Head of caudate nucleus (tissue), 42 donors: Measurements from ENCODE around the gene DUSP22.
"Not testable (repeated sequence)": the region's sequence is repeated elsewhere in the genome, so short reads cannot be mapped to it uniquely, and the experiment has no call there.

ENCODE experiments used
- DNase-seq, 42 donors: peaks; one replicate each; pipeline versions ENCODE4 v3.0.0 to v3.0.0-alpha.2; 2020 to 2021; ENCODE audit warnings: mixed read lengths in 7 of 42
- intact Hi-C: fragments of 100-400 bp; cut with DNase I; formaldehyde crosslinking; loops from one replicate; pipeline ENCODE4 v1.15.0; 2022

Gene DUSP22

DNA sequence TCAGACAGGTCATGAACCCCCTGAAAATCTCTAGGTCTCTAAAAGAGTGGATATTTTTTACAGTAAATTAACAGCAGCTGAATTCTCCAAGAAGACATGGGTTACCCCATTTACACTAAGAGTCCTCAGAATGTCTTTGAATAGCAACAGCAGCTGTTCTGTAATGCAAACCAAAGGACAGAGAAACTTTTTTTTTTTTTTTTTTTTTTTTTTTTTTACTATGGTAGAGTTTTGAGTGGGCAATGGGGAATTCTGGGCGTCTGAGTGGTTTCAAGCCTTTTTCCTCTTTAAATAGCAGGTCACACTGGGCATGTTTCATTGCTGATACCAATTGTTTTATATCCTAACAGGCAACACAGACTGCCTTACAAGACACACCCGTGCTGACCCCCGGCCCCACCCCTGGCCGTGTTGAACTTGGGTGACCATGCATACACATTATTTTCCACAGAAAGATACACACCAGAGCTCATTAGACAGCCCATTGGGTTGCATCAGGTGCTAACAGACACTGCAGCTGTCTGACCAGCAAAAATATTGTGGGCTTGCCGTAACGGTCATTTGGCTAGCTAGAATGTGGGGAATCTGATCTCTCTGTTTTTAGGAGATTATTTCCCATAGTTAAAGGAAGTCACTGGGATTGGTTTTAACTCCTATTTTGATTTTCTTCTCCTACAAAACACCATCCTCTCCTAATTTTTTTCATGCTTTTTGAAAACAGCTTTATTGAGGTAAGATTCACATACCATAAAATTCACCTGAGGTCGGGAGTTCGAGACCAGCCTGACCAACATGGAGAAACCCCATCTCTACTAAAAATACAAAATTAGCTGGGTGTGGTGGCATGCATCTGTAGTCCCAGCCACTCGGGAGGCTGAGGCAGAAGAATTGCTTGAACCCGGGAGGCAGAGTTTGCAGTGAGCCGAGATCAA is 72.6 kb downstream of the DUSP22 start:
- DNase-seq, result no peak
- intact Hi-C loops, result no loop called here

DNA sequence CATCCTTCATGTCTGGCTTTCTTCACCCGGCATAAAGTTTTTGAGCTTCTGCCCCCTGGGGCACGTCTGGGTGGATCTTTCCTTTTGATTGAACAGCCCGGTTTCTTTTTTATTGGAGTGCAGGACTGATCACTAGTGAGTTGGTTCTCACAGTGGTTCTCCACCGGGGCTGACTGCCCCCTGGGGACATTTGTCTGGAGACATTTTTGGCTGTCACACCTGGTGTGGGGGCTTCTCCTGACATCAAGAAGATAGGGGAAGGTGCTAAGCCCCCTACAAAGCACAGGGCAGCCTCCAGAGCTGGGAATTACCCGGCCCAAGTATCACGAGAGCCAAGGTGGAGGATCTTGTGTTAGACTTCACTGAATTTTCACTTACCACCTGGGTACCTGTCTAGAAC is 73.5 kb downstream of the DUSP22 start:
- DNase-seq, result no peak
- intact Hi-C loops, result no loop called here

DNA sequence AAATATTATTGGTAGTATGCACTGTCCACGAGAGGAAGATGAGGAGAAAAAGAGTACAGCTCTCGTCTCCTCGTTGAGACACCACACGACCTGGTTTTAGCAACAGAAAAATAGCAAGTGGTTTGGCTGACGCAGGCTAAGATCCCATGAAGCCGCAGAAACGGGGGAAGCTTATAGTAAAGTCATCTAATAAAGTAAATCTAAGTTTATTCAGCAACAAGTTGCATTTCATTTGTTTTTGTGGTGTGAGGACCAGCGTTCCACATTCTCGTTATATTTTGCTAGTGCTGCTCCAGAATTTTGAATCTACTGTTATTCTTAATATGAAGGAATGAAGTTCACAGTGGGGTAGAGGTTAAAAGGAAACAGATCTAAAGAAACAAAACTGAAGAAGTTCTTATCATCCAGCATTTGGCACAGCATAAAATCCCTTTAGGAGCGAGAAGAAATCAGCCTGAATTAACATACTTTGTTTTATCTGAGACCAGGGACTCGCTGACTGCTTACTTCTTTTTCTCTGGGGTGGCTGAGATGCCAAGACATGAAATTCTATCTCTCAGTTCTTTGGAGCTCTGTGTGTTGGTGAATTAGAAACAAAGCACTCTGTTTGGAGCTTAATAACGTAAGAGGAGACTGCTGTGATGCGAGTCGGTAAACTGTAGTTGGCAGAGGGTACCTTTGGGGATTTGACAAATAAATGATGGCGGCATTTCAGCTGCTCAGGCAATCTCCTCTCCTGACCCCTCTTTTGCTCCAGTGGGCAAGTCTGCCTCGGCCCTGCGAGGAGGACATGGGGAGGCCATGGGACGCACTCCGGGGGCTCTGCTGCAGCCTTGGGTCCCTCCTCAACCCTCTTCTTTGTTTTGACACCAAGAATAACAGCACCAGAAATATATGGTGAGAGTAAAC is 74.4 kb downstream of the DUSP22 start:
- intact Hi-C loops, result no loop called here
- no peak for DNase-seq

- intact Hi-C loops, result no loop called here
- DNase-seq, result no peak
Observed at GRCh38 chr6:367298-367794, 75.1 kb downstream of the DUSP22 start.

DNA sequence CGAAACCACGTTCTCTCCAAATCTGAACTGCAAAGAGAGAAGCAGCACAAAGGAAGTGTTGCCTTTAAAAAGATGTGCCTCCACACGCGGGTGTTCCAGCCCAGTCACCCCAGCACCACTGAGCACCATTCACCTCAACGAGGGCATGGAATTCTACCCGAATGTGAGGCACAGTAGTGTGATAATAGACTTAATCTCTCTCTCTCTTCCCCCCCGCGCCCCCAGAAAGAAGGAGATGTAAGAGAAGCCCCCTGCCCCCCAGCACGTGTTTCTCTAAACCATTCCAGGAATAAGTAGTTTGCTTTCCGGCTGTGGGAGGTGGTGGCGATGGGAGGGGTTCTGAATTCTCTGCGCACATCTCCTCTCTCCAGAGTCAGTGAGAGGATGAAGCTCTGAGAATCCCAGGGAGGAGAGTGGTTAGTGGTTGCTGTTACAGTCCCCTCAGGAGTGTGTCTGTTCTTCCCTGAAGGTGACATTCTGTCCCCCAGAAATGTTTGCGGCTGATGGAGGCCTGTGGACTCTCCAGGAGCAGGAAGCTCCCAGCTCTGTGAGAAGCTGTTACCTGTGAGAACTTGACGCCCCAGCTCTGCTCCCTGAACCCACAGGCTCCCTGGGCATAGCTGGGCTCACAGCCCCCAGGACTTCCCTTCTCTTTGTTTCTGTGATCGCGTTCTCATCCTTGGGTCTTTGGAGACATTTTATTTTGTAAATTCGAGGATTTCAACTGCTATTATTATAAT is 75.8 kb downstream of the DUSP22 start:
- DNase-seq, result no peak
- intact Hi-C loops, result no loop called here

GRCh38 chr6:369559-370431 is 77.5 kb downstream of the DUSP22 start:
- no peak for DNase-seq
- intact Hi-C loops, result no loop called here

DNA sequence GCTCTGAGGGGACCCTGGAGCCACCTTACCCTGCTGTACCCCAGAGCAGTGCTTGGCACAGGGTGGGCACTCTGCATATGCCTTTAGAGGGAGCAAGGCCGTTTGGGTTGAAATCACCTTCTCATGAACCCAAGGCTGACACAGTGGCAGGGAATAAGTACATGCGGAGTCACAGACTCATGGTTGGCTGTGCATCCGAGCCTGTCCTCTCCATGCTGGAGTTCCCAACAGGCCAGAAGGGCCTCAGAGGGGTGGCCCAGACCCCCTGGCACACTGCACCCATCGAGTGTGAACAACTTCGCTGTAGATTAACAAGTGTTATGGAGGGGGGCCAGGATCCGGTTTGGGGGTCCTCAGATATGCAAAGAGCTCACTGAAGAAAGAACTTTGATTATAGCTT is 78.3 kb downstream of the DUSP22 start:
- intact Hi-C loops, result no loop called here
- DNase-seq, result no peak

DNA sequence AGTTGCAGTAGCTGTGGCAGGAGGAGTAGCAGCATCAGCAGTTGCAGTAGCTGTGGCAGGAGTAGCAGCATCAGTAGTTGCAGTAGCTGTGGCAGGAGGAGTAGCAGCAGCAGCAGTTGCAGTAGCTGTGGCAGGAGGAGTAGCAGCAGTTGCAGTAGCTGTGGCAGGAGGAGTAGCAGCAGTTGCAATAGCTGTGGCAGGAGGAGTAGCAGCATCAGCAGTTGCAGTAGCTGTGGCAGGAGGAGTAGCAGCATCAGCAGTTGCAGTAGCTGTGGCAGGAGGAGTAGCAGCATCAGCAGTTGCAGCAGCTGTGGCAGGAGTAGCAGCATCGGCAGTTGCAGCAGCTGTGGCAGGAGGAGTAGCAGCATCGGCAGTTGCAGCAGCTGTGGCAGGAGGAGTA is 79.6 kb downstream of the DUSP22 start:
- DNase-seq, intact Hi-C loops: not testable (repeated sequence)

DNA sequence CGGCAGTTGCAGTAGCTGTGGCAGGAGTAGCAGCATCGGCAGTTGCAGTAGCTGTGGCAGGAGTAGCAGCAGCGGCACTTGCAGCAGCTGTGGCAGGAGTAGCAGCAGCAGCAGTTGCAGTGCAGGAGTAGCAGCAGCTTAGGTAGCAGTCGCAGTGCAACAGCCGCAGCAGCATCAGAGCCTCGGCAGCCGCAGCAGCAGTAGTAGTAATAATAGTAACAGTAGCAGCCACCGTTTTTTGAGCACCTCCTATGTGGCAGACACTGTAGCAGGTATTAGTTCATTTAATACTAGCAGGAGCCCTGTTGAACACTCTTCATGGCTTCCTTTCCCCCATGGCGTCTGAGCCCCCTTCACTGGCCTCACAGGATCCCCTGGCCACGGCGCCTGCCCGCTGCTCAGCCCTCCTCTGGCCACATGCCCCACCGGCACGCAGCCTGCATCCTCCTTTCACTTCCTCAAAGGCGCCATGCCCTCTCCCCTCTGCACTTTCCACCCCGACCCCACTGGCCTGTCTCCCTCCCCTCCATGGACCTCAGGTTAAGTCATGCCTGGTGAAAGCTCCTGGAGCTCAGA is 80.1 kb downstream of the DUSP22 start:
- DNase-seq, result peak in 3 of 42 donors; percentile 33 to 60 (median 37)
- intact Hi-C loops, result no loop called here

DNA sequence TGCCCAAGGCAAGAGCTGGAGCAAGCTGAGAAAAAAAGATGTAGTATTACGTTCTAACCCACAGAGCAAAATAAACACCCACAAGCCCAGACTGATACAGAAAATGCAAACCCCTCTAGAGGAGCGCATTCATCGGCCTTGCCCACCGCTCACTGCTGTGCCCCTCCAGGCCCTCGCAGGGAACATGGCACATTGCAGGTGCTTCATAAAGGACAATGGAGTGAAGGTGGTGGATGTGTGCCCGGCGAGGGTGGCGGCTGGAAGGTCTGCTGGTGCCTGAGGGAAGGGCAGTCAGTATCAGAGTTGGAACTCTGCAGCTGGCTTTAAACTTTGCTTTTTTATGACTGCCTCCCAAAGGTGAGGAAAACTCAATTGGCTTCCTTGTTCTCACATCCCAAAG is 80.7 kb downstream of the DUSP22 start:
- DNase-seq, result peak in 1 of 42 donors; percentile 19
- intact Hi-C loops, result no loop called here

- peak in 4 of 42 donors; percentile 12 to 30 (median 24) for DNase-seq
- intact Hi-C loops, result no loop called here
Observed at GRCh38 chr6:373773-374724, 81.8 kb downstream of the DUSP22 start.

DNA sequence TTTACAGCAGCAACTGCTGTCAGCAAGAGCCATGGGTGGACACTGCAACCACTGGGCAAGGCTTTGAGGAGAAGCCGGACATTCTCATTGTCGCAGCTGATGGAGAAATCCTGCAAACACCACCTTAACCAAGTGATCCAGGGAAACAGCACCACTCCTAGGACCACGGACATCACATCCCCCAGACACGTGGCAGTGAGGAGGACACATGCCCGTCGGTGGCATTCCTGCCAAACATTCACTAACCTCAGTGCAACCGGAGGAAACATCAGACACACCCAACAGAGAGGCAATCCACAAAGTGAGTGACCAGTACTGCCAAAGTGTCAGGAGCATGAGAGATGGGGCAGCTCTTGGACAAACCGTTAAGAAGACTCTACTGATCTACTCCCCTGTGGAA is 82.7 kb downstream of the DUSP22 start:
- intact Hi-C loops, result no loop called here
- DNase-seq, result peak in 2 of 42 donors; percentile 10

GRCh38 chr6:376827-377640 is 84.7 kb downstream of the DUSP22 start:
- peak in 2 of 42 donors; percentile 5 to 12 for DNase-seq
- intact Hi-C loops, result no loop called here

DNA sequence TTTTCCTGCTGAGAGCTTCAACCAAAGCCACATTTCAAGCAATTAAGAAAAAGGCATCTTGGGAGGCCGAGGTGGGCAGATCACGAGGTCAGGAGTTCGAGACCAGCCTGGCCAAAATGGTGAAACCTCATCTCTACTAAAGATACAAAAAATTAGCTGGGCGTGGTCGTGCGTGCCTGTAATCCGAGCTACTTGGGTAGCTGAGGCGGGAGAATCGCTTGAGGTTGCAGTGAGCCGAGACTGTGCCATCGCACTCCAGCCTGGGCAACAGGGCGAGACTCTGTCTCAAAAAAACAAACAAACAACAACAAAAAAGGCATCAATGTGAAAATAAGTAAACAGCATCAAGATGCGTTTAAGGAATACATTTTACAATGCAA is 85.3 kb downstream of the DUSP22 start:
- DNase-seq, result peak in 2 of 42 donors; percentile 13 to 26
- intact Hi-C loops, result not testable (repeated sequence)

DNA sequence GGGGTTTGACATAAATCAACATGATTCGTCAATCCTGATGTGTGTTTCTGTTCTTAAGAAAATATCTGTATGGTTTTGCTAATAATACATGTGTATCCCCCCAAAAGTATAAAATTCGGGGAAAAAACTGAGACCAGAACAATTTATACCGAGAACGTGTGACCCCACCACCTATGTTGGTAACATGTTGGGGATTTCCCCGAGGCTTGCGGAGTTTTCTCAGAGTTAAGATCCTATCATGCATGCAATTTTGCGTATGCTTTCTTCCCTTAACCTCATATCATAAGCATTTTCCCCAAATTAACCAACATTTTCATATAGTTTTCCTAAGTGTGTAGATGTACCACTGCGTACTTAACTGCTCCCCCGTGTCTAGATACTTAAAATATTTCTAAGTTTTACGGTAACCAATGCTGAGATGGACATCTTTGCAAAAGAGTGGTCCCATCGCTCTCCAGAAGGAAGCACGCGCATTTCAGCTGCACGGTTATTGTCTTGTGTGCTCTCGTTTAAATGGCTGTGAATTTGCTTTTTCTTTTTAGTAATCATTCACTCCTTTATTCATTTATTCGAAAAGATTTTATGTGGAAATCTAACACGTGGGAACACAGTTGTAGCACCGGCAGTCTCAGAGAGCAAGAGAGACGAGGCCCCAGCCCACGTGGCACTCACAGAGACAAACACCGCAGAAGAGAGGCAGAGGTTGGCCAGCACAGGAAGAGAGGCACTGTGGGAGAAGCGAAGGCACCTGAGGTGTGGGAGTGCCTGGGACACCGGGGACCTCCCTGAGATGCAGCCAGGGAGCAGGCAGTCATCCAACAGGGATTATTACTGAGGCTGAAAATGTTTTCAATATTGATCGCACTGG is 86.0 kb downstream of the DUSP22 start:
- DNase-seq, result peak in 3 of 42 donors; percentile 13 to 35 (median 26)
- intact Hi-C loops, result no loop called here
